A549 (cell line): ENCODE results near the gene SETX.

Experiments
- CHD4 ChIP-seq: fragments of 200-600 bp; sonication (generic); IDR thresholded peaks from 2 replicates; pipeline ENCODE4 v1.6.1; 2016; ENCODE audit warnings: antibody characterized with exemption, mild to moderate bottlenecking, borderline replicate concordance
- EP300 ChIP-seq, 2 experiments: fragments of >200 bp; sonication (Bioruptor Twin); formaldehyde crosslinking; IDR thresholded peaks; 2 replicates in 1 of 2; 3 replicates in 1 of 2; pipeline ENCODE4 v1.6.1; 2016 to 2017
- FOSL2 ChIP-seq, 2 experiments: fragments of 450-650 bp in 1 of 2; fragments of >200 bp in 1 of 2; sonication (Bioruptor Twin) in 1 of 2; formaldehyde crosslinking; IDR thresholded peaks; 2 replicates each; pipeline versions ENCODE4 v1.5.0 to v1.6.1; 2016 to 2020; ENCODE audit warnings: mild to moderate bottlenecking in 1 of 2, moderate library complexity in 1 of 2
- JUNB ChIP-seq: fragments of >200 bp; sonication (Bioruptor Twin); formaldehyde crosslinking; IDR thresholded peaks from 2 replicates; pipeline ENCODE4 v1.6.1; 2016
- POLR2A ChIP-seq: IDR thresholded peaks from 2 replicates; pipeline ENCODE4 v1.6.1; 2012; ENCODE audit warnings: mild to moderate bottlenecking, low read length
- ZNF302 ChIP-seq: fragments of 250-450 bp; sonication (Bioruptor Pico); IDR thresholded peaks from 2 replicates; pipeline ENCODE4 v1.9.0; 2021; ENCODE audit warnings: inconsistent platforms, mild to moderate bottlenecking, moderate library complexity
- TF ChIP-seq, protein P1 (sequence below): fragments of >200 bp; sonication (Bioruptor Twin); formaldehyde crosslinking; IDR thresholded peaks from 3 replicates; pipeline ENCODE4 v1.5.1; 2016
- TF ChIP-seq, protein P2 (sequence below): IDR thresholded peaks from 2 replicates; pipeline ENCODE4 v1.6.1; 2012
- TF ChIP-seq, protein P3 (sequence below): fragments of 450-650 bp; IDR thresholded peaks from 2 replicates; pipeline ENCODE4 v1.6.1; 2014; ENCODE audit warnings: antibody characterized with exemption
- TF ChIP-seq, protein P4 (sequence below): fragments of 200-600 bp; sonication (generic); IDR thresholded peaks from 2 replicates; pipeline ENCODE4 v1.6.1; 2016; ENCODE audit warnings: antibody characterized with exemption, mild to moderate bottlenecking, moderate library complexity

DNA sequence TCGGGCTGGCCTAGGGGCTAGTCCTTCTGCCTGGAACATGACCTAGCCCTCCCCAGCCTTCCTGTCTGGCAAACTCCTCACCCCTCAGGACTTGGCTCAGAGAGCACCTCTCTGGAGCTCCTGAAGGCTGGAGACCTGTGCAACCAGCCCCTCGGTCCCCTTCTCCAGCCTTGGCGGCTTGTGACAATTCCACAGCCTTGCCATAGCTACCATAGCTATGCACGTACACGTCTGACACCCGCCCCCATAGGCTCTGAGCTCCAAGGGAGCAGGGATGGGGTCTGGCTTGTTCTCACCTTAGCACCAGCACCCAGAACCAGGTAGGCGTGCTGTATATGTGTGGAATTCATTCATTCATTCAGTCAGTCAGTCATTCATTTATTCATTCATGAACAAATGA lies 143.2 kb downstream of the SETX start:
- no peak for TF ChIP-seq EP300 (IDR thresholded peaks at IDR 0.05)
- no peak for TF ChIP-seq FOSL2 (IDR thresholded peaks at IDR 0.05)
- TF ChIP-seq FOSL2 (CRISPR knock-in tag; IDR thresholded peaks at IDR 0.05) = no peak
- TF ChIP-seq ZNF302 = no peak
- TF ChIP-seq POLR2A = no peak
- TF ChIP-seq, protein P1, sequence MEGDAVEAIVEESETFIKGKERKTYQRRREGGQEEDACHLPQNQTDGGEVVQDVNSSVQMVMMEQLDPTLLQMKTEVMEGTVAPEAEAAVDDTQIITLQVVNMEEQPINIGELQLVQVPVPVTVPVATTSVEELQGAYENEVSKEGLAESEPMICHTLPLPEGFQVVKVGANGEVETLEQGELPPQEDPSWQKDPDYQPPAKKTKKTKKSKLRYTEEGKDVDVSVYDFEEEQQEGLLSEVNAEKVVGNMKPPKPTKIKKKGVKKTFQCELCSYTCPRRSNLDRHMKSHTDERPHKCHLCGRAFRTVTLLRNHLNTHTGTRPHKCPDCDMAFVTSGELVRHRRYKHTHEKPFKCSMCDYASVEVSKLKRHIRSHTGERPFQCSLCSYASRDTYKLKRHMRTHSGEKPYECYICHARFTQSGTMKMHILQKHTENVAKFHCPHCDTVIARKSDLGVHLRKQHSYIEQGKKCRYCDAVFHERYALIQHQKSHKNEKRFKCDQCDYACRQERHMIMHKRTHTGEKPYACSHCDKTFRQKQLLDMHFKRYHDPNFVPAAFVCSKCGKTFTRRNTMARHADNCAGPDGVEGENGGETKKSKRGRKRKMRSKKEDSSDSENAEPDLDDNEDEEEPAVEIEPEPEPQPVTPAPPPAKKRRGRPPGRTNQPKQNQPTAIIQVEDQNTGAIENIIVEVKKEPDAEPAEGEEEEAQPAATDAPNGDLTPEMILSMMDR = no peak
- TF ChIP-seq, protein P2, sequence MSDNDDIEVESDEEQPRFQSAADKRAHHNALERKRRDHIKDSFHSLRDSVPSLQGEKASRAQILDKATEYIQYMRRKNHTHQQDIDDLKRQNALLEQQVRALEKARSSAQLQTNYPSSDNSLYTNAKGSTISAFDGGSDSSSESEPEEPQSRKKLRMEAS = no peak
- TF ChIP-seq, protein P3, sequence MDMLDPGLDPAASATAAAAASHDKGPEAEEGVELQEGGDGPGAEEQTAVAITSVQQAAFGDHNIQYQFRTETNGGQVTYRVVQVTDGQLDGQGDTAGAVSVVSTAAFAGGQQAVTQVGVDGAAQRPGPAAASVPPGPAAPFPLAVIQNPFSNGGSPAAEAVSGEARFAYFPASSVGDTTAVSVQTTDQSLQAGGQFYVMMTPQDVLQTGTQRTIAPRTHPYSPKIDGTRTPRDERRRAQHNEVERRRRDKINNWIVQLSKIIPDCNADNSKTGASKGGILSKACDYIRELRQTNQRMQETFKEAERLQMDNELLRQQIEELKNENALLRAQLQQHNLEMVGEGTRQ = no peak
- TF ChIP-seq CHD4 = no peak
- TF ChIP-seq, protein P4, sequence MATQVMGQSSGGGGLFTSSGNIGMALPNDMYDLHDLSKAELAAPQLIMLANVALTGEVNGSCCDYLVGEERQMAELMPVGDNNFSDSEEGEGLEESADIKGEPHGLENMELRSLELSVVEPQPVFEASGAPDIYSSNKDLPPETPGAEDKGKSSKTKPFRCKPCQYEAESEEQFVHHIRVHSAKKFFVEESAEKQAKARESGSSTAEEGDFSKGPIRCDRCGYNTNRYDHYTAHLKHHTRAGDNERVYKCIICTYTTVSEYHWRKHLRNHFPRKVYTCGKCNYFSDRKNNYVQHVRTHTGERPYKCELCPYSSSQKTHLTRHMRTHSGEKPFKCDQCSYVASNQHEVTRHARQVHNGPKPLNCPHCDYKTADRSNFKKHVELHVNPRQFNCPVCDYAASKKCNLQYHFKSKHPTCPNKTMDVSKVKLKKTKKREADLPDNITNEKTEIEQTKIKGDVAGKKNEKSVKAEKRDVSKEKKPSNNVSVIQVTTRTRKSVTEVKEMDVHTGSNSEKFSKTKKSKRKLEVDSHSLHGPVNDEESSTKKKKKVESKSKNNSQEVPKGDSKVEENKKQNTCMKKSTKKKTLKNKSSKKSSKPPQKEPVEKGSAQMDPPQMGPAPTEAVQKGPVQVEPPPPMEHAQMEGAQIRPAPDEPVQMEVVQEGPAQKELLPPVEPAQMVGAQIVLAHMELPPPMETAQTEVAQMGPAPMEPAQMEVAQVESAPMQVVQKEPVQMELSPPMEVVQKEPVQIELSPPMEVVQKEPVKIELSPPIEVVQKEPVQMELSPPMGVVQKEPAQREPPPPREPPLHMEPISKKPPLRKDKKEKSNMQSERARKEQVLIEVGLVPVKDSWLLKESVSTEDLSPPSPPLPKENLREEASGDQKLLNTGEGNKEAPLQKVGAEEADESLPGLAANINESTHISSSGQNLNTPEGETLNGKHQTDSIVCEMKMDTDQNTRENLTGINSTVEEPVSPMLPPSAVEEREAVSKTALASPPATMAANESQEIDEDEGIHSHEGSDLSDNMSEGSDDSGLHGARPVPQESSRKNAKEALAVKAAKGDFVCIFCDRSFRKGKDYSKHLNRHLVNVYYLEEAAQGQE = no peak
- TF ChIP-seq JUNB = no peak
